ES-I3 (cell line): Measurements from ENCODE around the gene INPP5A.

Experiments
- H3K36me3 ChIP-seq: 2 replicates; pipeline ENCODE4 v1.6.1; 2013; ENCODE audit warnings: mild to moderate bottlenecking, low read length, control low read depth, moderate library complexity; ENCODE audit not compliant: insufficient read depth
- H3K4me1 ChIP-seq: 2 replicates; pipeline ENCODE4 v1.6.1; 2013; ENCODE audit warnings: mild to moderate bottlenecking, control low read depth, low read length; ENCODE audit not compliant: insufficient read depth
- H3K9ac ChIP-seq: 2 replicates; pipeline ENCODE4 v1.6.1; 2013; ENCODE audit warnings: low read depth, mild to moderate bottlenecking, low read length, moderate library complexity
- H3K9me3 ChIP-seq: 2 replicates; pipeline ENCODE4 v1.6.1; 2013; ENCODE audit warnings: mild to moderate bottlenecking, low read length, moderate library complexity; ENCODE audit not compliant: control insufficient read depth, insufficient read depth

Gene INPP5A

GRCh38 chr10:132610071-132610701 lies 72.6 kb downstream of the INPP5A start:
- Histone ChIP-seq H3K36me3 (no peaks in the 10 kb centered on the region), H3K9me3 (no peaks in the 10 kb centered on the region), H3K4me1 (no peaks in the 10 kb centered on the region; the same call in 1 of the 2 replicates), H3K9ac (no peak overlapping the region)

GRCh38 chr10:132611026-132611910 lies 73.7 kb downstream of the INPP5A start:
- Histone ChIP-seq H3K36me3 (no peaks in the 10 kb centered on the region), H3K9ac (no peak overlapping the region), H3K9me3 (no peaks in the 10 kb centered on the region), H3K4me1 (no peaks in the 10 kb centered on the region; the same call in 1 of the 2 replicates)

- Histone ChIP-seq H3K9me3 (no peaks in the 10 kb centered on the region), H3K36me3 (no peaks in the 10 kb centered on the region), H3K9ac (no peak overlapping the region), H3K4me1 (no peaks in the 10 kb centered on the region; the same call in 1 of the 2 replicates)
Measured at GRCh38 chr10:132611986-132612385, 74.4 kb downstream of the INPP5A start.

- no peaks in the 10 kb centered on the region for H3K36me3 ChIP-seq
- H3K9me3 ChIP-seq, result no peaks in the 10 kb centered on the region
- no peaks in the 10 kb centered on the region; the same call in 1 of the 2 replicates for H3K4me1 ChIP-seq
- H3K9ac ChIP-seq, result no peak overlapping the region
Measured at GRCh38 chr10:132612571-132613504, 75.3 kb downstream of the INPP5A start.

- Histone ChIP-seq H3K9ac (no peak overlapping the region), H3K4me1 (no peaks in the 10 kb centered on the region; the same call in 1 of the 2 replicates), H3K9me3 (peaks cover 2% of the 10 kb centered on the region; the same call in 1 of the 2 replicates), H3K36me3 (no peaks in the 10 kb centered on the region)
Measured at GRCh38 chr10:132613566-132614348, 76.2 kb downstream of the INPP5A start.

GRCh38 chr10:132614431-132615340 lies 77.1 kb downstream of the INPP5A start:
- Histone ChIP-seq H3K4me1 (no peaks in the 10 kb centered on the region; the same call in 1 of the 2 replicates), H3K9ac (no peak overlapping the region)

GRCh38 chr10:132615341-132616169 lies 78.0 kb downstream of the INPP5A start:
- Histone ChIP-seq H3K36me3 (no peaks in the 10 kb centered on the region), H3K9me3 (peaks cover 10% of the 10 kb centered on the region; the same call in 1 of the 2 replicates), H3K9ac (no peak overlapping the region)

More at GRCh38 chr10:132614431-132615340, 77.1 kb downstream of the INPP5A start:
- H3K36me3 ChIP-seq, result no peaks in the 10 kb centered on the region
- H3K9me3 ChIP-seq, result peaks cover 3% of the 10 kb centered on the region; the same call in 1 of the 2 replicates

GRCh38 chr10:132616170-132616995 lies 78.8 kb downstream of the INPP5A start:
- H3K9ac ChIP-seq, result no peak overlapping the region
- no peaks in the 10 kb centered on the region for H3K36me3 ChIP-seq
- peaks cover 14% of the 10 kb centered on the region for H3K9me3 ChIP-seq
- no peaks in the 10 kb centered on the region; the same call in 1 of the 2 replicates for H3K4me1 ChIP-seq

More at GRCh38 chr10:132615341-132616169, 78.0 kb downstream of the INPP5A start:
- H3K4me1 ChIP-seq, result no peaks in the 10 kb centered on the region; the same call in 1 of the 2 replicates

GRCh38 chr10:132616996-132617736 lies 79.6 kb downstream of the INPP5A start:
- Histone ChIP-seq H3K9ac (no peak overlapping the region), H3K9me3 (peaks cover 17% of the 10 kb centered on the region), H3K4me1 (no peaks in the 10 kb centered on the region; the same call in 1 of the 2 replicates), H3K36me3 (no peaks in the 10 kb centered on the region)

GRCh38 chr10:132617737-132618052 lies 80.1 kb downstream of the INPP5A start:
- no peaks in the 10 kb centered on the region for H3K36me3 ChIP-seq
- H3K4me1 ChIP-seq, result no peaks in the 10 kb centered on the region; the same call in 1 of the 2 replicates
- no peak overlapping the region for H3K9ac ChIP-seq
- H3K9me3 ChIP-seq, result peaks cover 17% of the 10 kb centered on the region
